ENCODE data around the gene ADCY4.

GRCh38 chr14:24348186-24348585 lies 13.3 kb upstream of the ADCY4 start:
- TF ChIP-seq CTCF (IDR thresholded peaks at IDR 0.05; ENCODE audit: low read depth, low read length) (no peak), POLR2A (IDR thresholded peaks at IDR 0.05; ENCODE audit: extremely low read depth, insufficient read length) (no peak), MAX (IDR thresholded peaks at IDR 0.05; ENCODE audit: low read depth, low read length) (no peak), MYC (IDR thresholded peaks at IDR 0.05; ENCODE audit: low read depth, low read length) (no peak)
